Stomach (tissue), 4 donors: ENCODE measurements around the gene SMG9.

Experiments
- EP300 ChIP-seq: sonication (generic); formaldehyde crosslinking; IDR thresholded peaks from one replicate; pipeline ENCODE4 v1.6.1; 2017; ENCODE audit warnings: antibody characterized with exemption
- POLR2A ChIP-seq, 4 donors: fragments of 450-650 bp; IDR thresholded peaks; one replicate each; pipeline ENCODE4 v1.6.1; 2016; ENCODE audit warnings: antibody characterized with exemption in 4 of 4, control low read depth in 2 of 4, mild to moderate bottlenecking in 1 of 4, moderate library complexity in 1 of 4
- TF ChIP-seq, protein P1 (sequence below), 7 experiments: fragments of 450-650 bp in 4 of 7; fragments of 200-600 bp in 3 of 7; sonication (generic) in 3 of 7; IDR thresholded peaks; one replicate each; pipeline ENCODE4 v1.5.1; 2016 to 2019; ENCODE audit warnings: antibody characterized with exemption in 7 of 7, control low read depth in 2 of 7, mild to moderate bottlenecking in 1 of 7

GRCh38 chr19:43769256-43769655 is 14.5 kb upstream of the SMG9 start:
- no peak for TF ChIP-seq EP300
- TF ChIP-seq, protein P1, sequence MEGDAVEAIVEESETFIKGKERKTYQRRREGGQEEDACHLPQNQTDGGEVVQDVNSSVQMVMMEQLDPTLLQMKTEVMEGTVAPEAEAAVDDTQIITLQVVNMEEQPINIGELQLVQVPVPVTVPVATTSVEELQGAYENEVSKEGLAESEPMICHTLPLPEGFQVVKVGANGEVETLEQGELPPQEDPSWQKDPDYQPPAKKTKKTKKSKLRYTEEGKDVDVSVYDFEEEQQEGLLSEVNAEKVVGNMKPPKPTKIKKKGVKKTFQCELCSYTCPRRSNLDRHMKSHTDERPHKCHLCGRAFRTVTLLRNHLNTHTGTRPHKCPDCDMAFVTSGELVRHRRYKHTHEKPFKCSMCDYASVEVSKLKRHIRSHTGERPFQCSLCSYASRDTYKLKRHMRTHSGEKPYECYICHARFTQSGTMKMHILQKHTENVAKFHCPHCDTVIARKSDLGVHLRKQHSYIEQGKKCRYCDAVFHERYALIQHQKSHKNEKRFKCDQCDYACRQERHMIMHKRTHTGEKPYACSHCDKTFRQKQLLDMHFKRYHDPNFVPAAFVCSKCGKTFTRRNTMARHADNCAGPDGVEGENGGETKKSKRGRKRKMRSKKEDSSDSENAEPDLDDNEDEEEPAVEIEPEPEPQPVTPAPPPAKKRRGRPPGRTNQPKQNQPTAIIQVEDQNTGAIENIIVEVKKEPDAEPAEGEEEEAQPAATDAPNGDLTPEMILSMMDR (IDR thresholded peaks at IDR 0.05): no peak
- TF ChIP-seq POLR2A (IDR thresholded peaks at IDR 0.05): no peak
